ENCODE measurements around the gene RBMS3.

- TF ChIP-seq, protein P1, sequence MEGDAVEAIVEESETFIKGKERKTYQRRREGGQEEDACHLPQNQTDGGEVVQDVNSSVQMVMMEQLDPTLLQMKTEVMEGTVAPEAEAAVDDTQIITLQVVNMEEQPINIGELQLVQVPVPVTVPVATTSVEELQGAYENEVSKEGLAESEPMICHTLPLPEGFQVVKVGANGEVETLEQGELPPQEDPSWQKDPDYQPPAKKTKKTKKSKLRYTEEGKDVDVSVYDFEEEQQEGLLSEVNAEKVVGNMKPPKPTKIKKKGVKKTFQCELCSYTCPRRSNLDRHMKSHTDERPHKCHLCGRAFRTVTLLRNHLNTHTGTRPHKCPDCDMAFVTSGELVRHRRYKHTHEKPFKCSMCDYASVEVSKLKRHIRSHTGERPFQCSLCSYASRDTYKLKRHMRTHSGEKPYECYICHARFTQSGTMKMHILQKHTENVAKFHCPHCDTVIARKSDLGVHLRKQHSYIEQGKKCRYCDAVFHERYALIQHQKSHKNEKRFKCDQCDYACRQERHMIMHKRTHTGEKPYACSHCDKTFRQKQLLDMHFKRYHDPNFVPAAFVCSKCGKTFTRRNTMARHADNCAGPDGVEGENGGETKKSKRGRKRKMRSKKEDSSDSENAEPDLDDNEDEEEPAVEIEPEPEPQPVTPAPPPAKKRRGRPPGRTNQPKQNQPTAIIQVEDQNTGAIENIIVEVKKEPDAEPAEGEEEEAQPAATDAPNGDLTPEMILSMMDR (IDR thresholded peaks at IDR 0.05): no peak
- no peak for TF ChIP-seq POLR2A (IDR thresholded peaks at IDR 0.05)
- TF ChIP-seq POLR2AphosphoS5 (IDR thresholded peaks at IDR 0.05): no peak
- TF ChIP-seq EP300 (IDR thresholded peaks at IDR 0.05): no peak
Measured at GRCh38 chr3:29356062-29356461, 75.2 kb downstream of the RBMS3 start.

Data from upper lobe of left lung (tissue), 4 donors.